HCT116 (cell line): ENCODE results near the gene ADGRB3. TPM values are rescaled to one million over a fixed set of nuclear protein-coding genes. Genes with fewer than 3 reads are reported as not detected.

Experiments used
- ATAC-seq: fragments of 200-7000 bp; cut with Tn5 transposase; 2 replicates; pipeline ENCODE4 v1.9.1; 2020; ENCODE audit warnings: mild to moderate bottlenecking, moderate library complexity
- BruUV-seq: library from RNA; stranded (reverse); fragments of 400-500 nt; replicated peaks from 2 replicates; lab custom pipeline; 2021; lab: Mats Ljungman, UMichigan
- CTCF ChIA-PET: fragments of 300-600 bp; sonication (Branson Sonifier 250); formaldehyde crosslinking; loops from one replicate; lab custom pipeline; 2021; ENCODE audit warnings: antibody characterized with exemption; lab: Charles Lee
- POLR2A ChIA-PET: fragments of 300-600, 350-600 bp; sonication (Branson Sonifier 250); formaldehyde crosslinking; loops from one replicate; lab custom pipeline; 2021; ENCODE audit warnings: antibody characterized with exemption; lab: Charles Lee
- RAD21 ChIA-PET, 2 experiments: fragments of 300-600 bp; sonication (Branson Sonifier 250); formaldehyde crosslinking; loops; one replicate each; lab custom pipeline; 2023; ENCODE audit warnings: low total read pairs in 2 of 2; ENCODE audit not compliant: uncharacterized antibody in 2 of 2, unreplicated experiment in 2 of 2, low non-redundant PET in 1 of 2; lab: Charles Lee
- DNase-seq: peaks from one replicate; pipeline ENCODE4 v3.0.0-alpha.2; 2010; ENCODE audit warnings: low read depth, low spot score
- H2AFZ ChIP-seq: fragments of 200-600 bp; shearing (Covaris generic), sonication (generic); 2 replicates; pipeline ENCODE4 v1.6.1; 2017; ENCODE audit warnings: low read depth, mixed run types, mixed read lengths, antibody characterized with exemption, low read length; ENCODE audit not compliant: poor library complexity, severe bottlenecking
- H3K27ac ChIP-seq: 2 replicates; pipeline ENCODE4 v1.5.1; 2012; ENCODE audit warnings: low read depth, low read length
- H3K27me3 ChIP-seq: fragments of 200-600 bp; sonication (generic); 2 replicates; pipeline ENCODE4 v1.6.1; 2016; ENCODE audit warnings: mixed run types, low read length, mixed read lengths; ENCODE audit not compliant: insufficient read depth
- H3K36me3 ChIP-seq, 2 experiments: fragments of 200-500 bp in 1 of 2; fragments of 200-600 bp in 1 of 2; sonication (Bioruptor generic) in 1 of 2; sonication (generic) in 1 of 2; 2 replicates each; pipeline versions ENCODE4 v1.5.1 to v1.6.1; 2014 to 2016; ENCODE audit warnings: low read length in 2 of 2, inconsistent platforms in 1 of 2, mixed read lengths in 1 of 2, mixed run types in 1 of 2; ENCODE audit not compliant: insufficient read depth in 2 of 2, control insufficient read depth in 1 of 2
- H3K4me1 ChIP-seq, 2 experiments: fragments of 200-600 bp in 1 of 2; sonication (generic) in 1 of 2; 2 replicates each; pipeline versions ENCODE4 v1.5.1 to v1.6.1; 2012 to 2017; ENCODE audit warnings: low read length in 2 of 2, inconsistent platforms in 1 of 2, mild to moderate bottlenecking in 1 of 2, mixed read lengths in 1 of 2, mixed run types in 1 of 2, moderate library complexity in 1 of 2; ENCODE audit not compliant: insufficient read depth in 2 of 2, control insufficient read depth in 1 of 2
- H3K4me2 ChIP-seq: fragments of 200-600 bp; sonication (generic); 2 replicates; pipeline ENCODE4 v1.6.1; 2017; ENCODE audit warnings: mixed run types, low read length, mixed read lengths
- H3K4me3 ChIP-seq, 2 experiments: fragments of 200-600 bp in 1 of 2; sonication (generic) in 1 of 2; replicated peaks in 1 of 2; 2 replicates each; pipeline ENCODE4 v1.5.1; 2011 to 2016; ENCODE audit warnings: low read length in 2 of 2, control low read depth in 1 of 2, low read depth in 1 of 2, mild to moderate bottlenecking in 1 of 2, mixed read lengths in 1 of 2, mixed run types in 1 of 2
- H3K79me2 ChIP-seq: fragments of 200-600 bp; sonication (generic); 2 replicates; pipeline ENCODE4 v1.6.1; 2017; ENCODE audit warnings: mild to moderate bottlenecking, mixed run types, low read length, moderate library complexity, mixed read lengths; ENCODE audit not compliant: insufficient read depth
- H3K9ac ChIP-seq: fragments of 200-600 bp; sonication (generic); 2 replicates; pipeline ENCODE4 v1.6.1; 2016; ENCODE audit warnings: low read length, mixed read lengths
- H3K9me2 ChIP-seq: fragments of 200-600 bp; sonication (generic), shearing (Covaris generic); 2 replicates; pipeline ENCODE4 v1.6.1; 2017; ENCODE audit warnings: mixed run types, mild to moderate bottlenecking, moderate library complexity; ENCODE audit not compliant: insufficient read depth
- H3K9me3 ChIP-seq, 2 experiments: fragments of 200-500 bp in 1 of 2; fragments of 200-600 bp in 1 of 2; sonication (Bioruptor generic) in 1 of 2; sonication (generic) in 1 of 2; 2 replicates each; pipeline ENCODE4 v1.6.1; 2014 to 2017; ENCODE audit warnings: low read length in 2 of 2, mixed read lengths in 2 of 2, inconsistent platforms in 1 of 2, low read depth in 1 of 2, mild to moderate bottlenecking in 1 of 2, mixed run types in 1 of 2, moderate library complexity in 1 of 2; ENCODE audit not compliant: control insufficient read depth in 1 of 2, insufficient read depth in 1 of 2
- H4K20me1 ChIP-seq: fragments of 200-600 bp; sonication (generic), shearing (Covaris generic); 2 replicates; pipeline ENCODE4 v1.6.1; 2017; ENCODE audit warnings: mixed run types, mild to moderate bottlenecking, moderate library complexity; ENCODE audit not compliant: insufficient read depth
- ATF3 ChIP-seq: IDR thresholded peaks from 2 replicates; pipeline ENCODE4 v1.6.1; 2012
- EZH2 ChIP-seq: fragments of 200-600 bp; sonication (generic); IDR thresholded peaks from 2 replicates; pipeline ENCODE4 v1.6.1; 2017; ENCODE audit warnings: antibody characterized with exemption, mixed run types
- POLR2AphosphoS5 ChIP-seq: IDR thresholded peaks from 2 replicates; pipeline ENCODE4 v1.6.1; 2011; ENCODE audit warnings: mild to moderate bottlenecking, low read depth, low read length, moderate library complexity
- TCF7L2 ChIP-seq: IDR thresholded peaks from 2 replicates; pipeline ENCODE4 v1.7.0; 2011; ENCODE audit warnings: borderline replicate concordance, inconsistent platforms; ENCODE audit not compliant: insufficient read depth, insufficient read length; ENCODE audit errors: extremely low read depth
- YY1 ChIP-seq: IDR thresholded peaks from 2 replicates; pipeline ENCODE4 v1.6.1; 2011; ENCODE audit warnings: low read length, low read depth, moderate library complexity, mild to moderate bottlenecking; ENCODE audit not compliant: insufficient replicate concordance; ENCODE audit errors: extremely low read depth
- ZBTB33 ChIP-seq: IDR thresholded peaks from 2 replicates; pipeline ENCODE4 v1.6.1; 2011; ENCODE audit warnings: mild to moderate bottlenecking, low read length, moderate library complexity; ENCODE audit not compliant: insufficient replicate concordance; ENCODE audit errors: extremely low read depth
- ZFX ChIP-seq: fragments of 450-650 bp; IDR thresholded peaks from 2 replicates; pipeline ENCODE4 v1.6.1; 2017
- intact Hi-C: fragments of 100-400 bp; cut with micrococcal nuclease; formaldehyde crosslinking; loops from 2 replicates; pipeline ENCODE4 v1.10.0; 2022
- total RNA-seq: library from RNA; stranded (reverse); gene quantifications from one replicate; pipeline ENCODE4 v1.2.1, GENCODE V29; 2021; ENCODE audit not compliant: unreplicated experiment

ADGRB3 gene
- total RNA-seq, 1 experiment from 2014 or later, result not detected

- no peak for TF ChIP-seq POLR2AphosphoS5
- no peak for TF ChIP-seq ZFX
- TF ChIP-seq ZBTB33, result no peak
- TF ChIP-seq ATF3, result no peak
- no peak for TF ChIP-seq YY1
Measured at GRCh38 chr6:68642977-68643376, 7.9 kb downstream of the ADGRB3 start (continued).

- Histone ChIP-seq H2AFZ (no peak overlapping the region), H3K4me3 (no peak overlapping the region), H3K4me1 (no peaks in the 10 kb centered on the region), H3K27me3 (no peaks in the 10 kb centered on the region), H3K27ac (no peak overlapping the region), H3K9me3 (peaks cover 15 to 17% of the 10 kb centered on the region in 2 experiments; a peak in 2 of 4 replicates), H3K79me2 (no peaks in the 10 kb centered on the region), H3K9ac (no peak overlapping the region), H4K20me1 (no peaks in the 10 kb centered on the region), H3K36me3 (no peaks in the 10 kb centered on the region), H3K9me2 (no peaks in the 10 kb centered on the region), H3K4me2 (no peak overlapping the region)
- ChIA-PET CTCF (no interaction called here), RAD21 (no interaction called here), POLR2A (no interaction called here)
- BruUV-seq, result no TSS peak
- TF ChIP-seq TCF7L2 (no peak), POLR2AphosphoS5 (no peak), EZH2 (no peak)
- intact Hi-C loops, result no loop called here
- ATAC-seq (no peak), DNase-seq (no peak)
Measured at GRCh38 chr6:68649669-68650068, 14.6 kb downstream of the ADGRB3 start.
